Measurements from ENCODE around the gene POM121C.
"Not testable (repeated sequence)": the region's sequence is repeated elsewhere in the genome, so short reads cannot be mapped to it uniquely, and the experiment has no call there.

GRCh38 chr7:75492020-75492419 lies 5.9 kb upstream of the POM121C start, which contains the start of gene SPDYE5:
- TF ChIP-seq CTCF (IDR thresholded peaks at IDR 0.05; ENCODE audit: low read length); EZH2 (IDR thresholded peaks at IDR 0.05; ENCODE audit: borderline replicate concordance, low read length): not testable (repeated sequence)

Data from OCI-LY1 (cell line).